GM18868 (cell line): ENCODE data around the gene PACSIN1.
"Not testable (repeated sequence)": the region's sequence is repeated elsewhere in the genome, so short reads cannot be mapped to it uniquely, and the experiment has no call there.

ENCODE experiments used
- ATAC-seq: cut with Tn5 transposase; IDR thresholded peaks from one replicate; pipeline ENCODE4 v1.9.1; 2021; ENCODE audit warnings: mild to moderate bottlenecking, moderate library complexity; ENCODE audit not compliant: unreplicated experiment

PACSIN1 gene

DNA sequence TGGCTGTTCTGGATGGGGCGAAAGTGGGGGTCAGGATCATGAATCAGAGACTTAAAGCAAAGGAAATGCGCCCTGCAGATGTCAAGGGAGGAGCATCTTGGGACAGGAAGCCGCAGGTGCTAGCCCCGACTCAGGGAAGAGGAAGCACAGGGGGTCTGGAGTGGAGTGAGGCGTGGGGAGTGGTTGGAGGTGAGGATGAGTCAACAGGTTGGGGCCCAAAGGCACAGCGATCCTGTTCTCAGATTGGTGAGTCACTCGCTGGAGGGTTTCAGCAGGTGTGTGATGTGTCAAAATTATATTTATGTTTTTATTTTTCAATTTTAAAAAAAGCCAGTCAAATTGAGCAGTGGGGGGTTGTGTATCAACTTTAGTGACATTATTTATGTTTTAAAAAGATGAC lies 19.0 kb downstream of the PACSIN1 start:
- ATAC-seq: peak; percentile 51

GRCh38 chr6:34485321-34486060 lies 19.6 kb downstream of the PACSIN1 start:
- no peak for ATAC-seq

GRCh38 chr6:34486106-34486740 lies 20.3 kb downstream of the PACSIN1 start:
- no peak for ATAC-seq

DNA sequence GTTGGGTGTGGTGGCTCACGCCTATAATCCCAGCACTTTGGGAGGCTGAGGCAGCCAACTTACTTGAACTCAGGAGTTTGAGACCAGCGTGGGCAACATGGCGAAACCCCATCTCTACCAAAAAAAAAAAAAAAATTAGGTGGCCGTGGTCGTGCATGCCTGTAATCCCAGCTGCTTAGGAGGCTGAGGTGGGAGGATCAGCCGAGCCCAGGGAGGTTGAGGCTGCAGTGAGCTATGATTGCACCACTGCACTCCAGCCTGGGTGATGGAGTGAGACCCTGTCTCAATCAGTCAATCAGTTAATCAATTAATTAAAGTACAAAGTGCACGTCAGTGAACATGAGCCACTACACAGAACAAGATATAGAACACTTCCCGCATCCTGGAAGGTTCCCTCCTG lies 21.0 kb downstream of the PACSIN1 start:
- ATAC-seq: not testable (repeated sequence)

DNA sequence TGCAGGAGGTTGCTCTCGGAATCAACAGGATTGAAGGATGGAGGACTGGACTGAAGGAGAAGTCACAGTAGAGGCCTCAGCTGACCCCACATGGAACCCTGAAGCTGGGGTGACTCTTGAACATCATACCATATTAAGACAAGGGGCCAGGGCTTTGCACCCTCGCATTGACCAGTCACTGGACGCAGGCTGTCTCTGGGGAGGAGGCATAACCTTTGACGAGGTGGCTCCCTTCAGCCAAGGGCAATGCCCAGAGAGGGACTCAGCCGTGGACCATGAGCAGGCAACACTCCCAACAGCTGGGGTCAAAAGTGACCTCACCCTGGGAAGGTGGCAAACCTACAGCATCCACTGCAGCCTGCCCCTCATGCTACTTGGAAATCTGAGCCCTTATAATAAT lies 21.7 kb downstream of the PACSIN1 start:
- ATAC-seq: no peak

DNA sequence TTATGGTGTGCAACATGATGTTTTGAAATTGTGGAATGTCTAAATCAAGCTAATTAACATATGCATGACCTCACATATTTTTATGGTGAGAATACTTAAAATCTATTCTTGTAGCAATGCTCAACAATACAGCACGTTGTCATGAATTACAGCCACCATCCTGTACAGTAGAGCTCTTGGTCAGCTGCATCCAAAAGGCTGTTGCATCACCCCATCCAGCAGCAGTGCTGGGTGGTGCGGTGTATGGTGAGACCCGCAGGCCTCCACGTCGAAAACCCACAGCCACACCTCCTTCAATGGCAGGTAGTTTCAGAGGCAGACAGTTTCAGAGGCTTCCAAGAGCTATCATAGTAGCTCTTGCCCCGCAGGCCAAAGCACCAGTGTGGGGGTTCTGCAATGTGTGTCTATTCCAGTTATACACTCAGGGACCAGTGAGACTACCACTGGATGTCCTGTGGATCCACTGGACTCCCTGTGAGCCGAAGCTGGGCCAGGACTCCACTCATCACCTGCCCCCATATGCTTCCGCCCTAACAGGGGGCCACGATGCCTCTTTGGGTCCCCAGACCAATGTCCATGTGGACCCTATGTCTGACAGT lies 23.4 kb downstream of the PACSIN1 start:
- no peak for ATAC-seq

- ATAC-seq: no peak
These were observed 24.7 kb downstream of the PACSIN1 start for GRCh38 chr6:34490390-34491090.

DNA sequence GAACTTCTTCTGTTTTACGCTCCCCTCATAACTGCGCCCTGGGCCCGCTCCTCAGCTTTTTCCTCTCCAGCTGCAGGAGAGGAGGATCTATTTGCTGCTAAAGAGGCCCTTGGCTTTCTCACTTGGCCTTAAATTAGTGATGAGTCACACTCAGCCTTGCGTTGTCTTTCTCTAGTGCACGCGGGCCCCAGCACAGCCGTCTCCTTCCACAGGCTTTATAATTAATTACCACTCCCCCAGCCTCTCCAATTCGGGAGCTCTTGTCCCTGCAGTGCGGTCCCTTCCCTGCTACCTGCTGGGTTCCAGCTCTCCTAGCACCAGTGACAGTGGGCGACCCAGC lies 25.2 kb downstream of the PACSIN1 start:
- no peak for ATAC-seq

DNA sequence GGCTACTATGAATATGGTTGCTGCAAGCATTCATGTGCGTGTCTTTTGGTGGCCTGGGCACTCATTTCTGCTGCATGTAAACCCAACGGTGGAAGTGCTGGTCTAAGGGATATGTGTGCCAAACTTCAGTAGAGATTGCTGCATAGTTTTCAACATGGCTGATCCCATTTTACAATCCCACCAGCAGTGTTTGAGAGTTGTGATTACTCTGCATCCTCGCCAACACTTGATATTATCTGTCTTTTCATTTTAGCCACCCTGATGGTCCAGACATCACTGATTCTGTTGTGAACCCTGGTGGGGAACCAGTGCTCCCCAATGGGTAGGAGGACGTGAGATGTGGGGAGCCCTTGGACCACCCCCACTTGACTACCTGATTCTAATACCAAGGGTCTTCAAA lies 27.5 kb downstream of the PACSIN1 start:
- ATAC-seq: no peak

- ATAC-seq: no peak
These were observed 29.1 kb downstream of the PACSIN1 start for GRCh38 chr6:34494973-34495372.

- no peak for ATAC-seq
These were observed 30.3 kb downstream of the PACSIN1 start for GRCh38 chr6:34496103-34496685.

- ATAC-seq: no peak
These were observed 31.5 kb downstream of the PACSIN1 start for GRCh38 chr6:34497411-34497810.

- ATAC-seq: no peak
These were observed 40.8 kb downstream of the PACSIN1 start for GRCh38 chr6:34506718-34507117.

DNA sequence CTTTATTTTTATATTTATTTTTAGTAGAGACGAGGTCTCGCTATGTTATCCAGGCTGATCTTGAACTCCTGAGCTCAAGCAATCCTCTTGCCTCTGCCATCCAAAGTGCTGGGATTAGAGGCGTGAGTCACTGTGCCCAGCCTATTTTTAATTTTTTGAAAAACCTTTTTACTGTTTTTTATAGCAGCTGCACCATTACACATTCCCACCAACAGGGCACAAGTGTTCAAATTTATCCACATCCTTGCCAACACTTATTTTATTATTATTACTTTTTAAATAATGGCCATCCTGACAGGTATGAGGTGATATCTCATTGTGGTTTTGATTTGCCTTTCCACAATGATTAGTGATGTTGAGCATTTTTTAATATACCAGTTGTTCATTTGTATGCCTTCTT lies 42.5 kb downstream of the PACSIN1 start:
- ATAC-seq: no peak

- ATAC-seq: no peak
These were observed 43.9 kb downstream of the PACSIN1 start for GRCh38 chr6:34509782-34510181.

DNA sequence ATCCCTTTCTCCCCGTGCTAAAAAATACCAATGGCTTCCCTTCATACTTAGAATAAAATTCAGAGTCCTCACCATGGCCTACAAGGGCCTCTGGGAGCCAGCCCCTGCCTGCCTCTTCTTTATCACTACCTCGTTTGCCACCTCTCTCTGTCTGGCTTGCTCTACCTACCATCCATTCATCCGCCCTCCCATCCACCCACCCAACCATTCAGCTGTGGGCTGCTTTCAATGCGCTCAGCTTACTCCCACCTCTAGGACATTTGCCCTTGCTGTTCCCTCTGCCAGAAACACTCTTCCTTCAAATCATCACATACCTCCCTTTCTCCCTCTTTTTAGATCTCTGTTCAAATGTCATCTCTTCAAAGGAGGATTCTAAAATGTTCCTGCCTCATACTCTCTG lies 44.4 kb downstream of the PACSIN1 start:
- no peak for ATAC-seq

DNA sequence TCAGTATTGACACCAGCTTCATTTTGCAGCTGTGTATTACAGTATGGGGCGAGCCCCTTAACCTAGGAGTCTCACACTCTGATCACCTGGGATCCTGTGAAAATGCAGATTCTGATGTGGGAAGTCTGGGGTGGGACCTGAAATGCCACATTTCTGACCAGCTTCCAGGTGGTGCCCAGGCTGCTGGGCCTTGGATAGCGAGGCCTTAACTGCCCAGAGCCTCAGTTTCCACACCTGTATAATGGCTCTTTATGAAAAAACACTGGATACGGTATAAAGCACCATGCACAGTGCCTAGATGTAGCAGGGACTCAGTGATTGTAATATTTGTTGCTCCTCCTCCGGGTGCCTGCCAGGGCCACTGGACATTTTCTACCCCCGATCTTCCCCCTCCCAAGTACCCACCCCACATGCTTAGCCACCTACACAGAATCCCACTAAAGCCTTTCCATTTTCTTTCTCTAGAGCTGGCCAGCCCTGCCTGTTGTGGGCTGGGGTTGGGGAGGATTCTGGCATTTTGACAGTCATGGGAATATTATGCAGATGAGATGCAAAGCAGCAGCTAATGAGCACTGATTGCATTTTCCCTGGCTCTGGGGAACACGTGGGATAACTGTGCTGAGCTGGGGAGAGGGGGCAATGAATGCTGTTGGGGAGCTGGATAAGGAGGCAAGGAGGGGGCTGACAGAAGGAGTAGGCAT lies 45.5 kb downstream of the PACSIN1 start:
- no peak for ATAC-seq

DNA sequence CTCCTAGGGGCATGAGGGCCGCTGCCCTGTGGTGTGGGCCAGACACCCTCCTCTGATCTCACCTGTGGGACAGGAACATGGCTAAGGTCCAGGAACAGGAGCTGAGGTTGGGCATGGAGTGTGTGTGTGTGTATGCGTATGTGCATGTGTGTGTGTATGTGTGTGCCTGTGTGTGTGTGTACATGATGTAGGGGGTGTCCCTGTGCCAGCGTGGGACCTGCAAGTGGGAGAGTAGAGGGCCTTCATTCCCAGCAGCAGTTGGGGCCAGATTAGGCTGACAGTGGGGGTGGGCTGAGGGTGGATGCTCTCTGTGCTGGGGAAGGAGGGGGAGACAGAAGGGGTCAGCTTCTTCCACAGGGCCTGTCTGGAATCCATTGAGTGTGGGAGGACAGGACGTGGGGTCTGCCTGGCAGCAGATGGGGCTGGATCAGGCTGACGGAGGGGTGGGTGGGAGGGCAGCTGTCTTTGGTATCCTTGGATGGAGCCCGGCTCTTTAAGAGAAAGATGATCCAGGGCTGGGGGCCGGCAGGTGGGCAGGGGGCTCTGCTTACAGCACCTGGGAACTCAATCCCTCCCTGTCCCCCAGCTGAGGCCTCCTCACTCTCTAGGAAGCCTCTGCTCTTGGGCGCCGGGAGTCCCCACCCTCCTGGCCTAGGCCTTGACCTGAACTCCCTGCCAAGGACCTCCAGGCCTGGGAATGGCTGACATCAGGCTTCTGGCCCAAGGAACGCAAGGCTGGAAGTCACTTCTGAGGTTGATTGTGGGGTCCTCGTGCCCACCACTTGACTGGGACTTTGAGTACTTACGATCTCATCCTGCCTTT lies 46.2 kb downstream of the PACSIN1 start:
- no peak for ATAC-seq

DNA sequence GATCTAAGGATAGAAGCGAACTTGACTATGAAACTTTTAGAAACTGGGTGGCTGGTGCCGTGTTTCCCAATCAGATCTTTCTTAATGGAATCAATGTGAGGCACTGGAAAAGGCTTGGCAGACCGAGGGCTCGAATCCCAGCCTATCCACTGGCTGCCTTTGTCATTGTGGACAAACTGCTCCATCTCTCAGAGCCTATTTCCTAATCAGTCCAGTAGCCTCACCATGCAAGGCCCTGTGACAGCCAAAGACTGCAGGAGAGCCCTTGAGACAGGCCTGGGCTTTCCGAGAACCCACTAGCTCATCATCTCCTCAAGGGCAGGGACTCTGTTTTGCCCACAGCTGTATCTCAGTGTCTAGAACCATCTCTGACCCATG lies 46.9 kb downstream of the PACSIN1 start:
- ATAC-seq: no peak

- ATAC-seq: no peak
These were observed 47.8 kb downstream of the PACSIN1 start for GRCh38 chr6:34513646-34514045.
